ENCODE measurements around the gene CUEDC1. TPM values are rescaled to one million over a fixed set of nuclear protein-coding genes. Genes with fewer than 3 reads are reported as not detected.

The CUEDC1 gene
- total and polyA plus RNA-seq, 2 of the 13 experiments (the other 11 are each of a cell fraction or from before 2014, with no cell fraction given): 7.4 to 12.9 TPM

- TF ChIP-seq ZNF275 (CRISPR knock-in tag; IDR thresholded peaks at IDR 0.05; ENCODE audit: borderline replicate concordance): no peak
- no peak for TF ChIP-seq HMGXB3 (CRISPR knock-in tag; IDR thresholded peaks at IDR 0.05; ENCODE audit: borderline replicate concordance)
- TF ChIP-seq SIX1 (CRISPR knock-in tag; IDR thresholded peaks at IDR 0.05; ENCODE audit: borderline replicate concordance): no peak
- no peak for TF ChIP-seq THAP7 (CRISPR knock-in tag; IDR thresholded peaks at IDR 0.05)
- TF ChIP-seq JUNB (CRISPR knock-in tag; IDR thresholded peaks at IDR 0.05; ENCODE audit: borderline replicate concordance): 0 out of 2 replicates have a peak, but pooled peaks have one; percentile 38
- TF ChIP-seq ZNF629 (CRISPR knock-in tag; conservative IDR thresholded peaks at IDR 0.05): no peak
- TF ChIP-seq NCOR1 (IDR thresholded peaks at IDR 0.05; ENCODE audit: borderline replicate concordance, low read length): no peak
- TF ChIP-seq CCDC6 (CRISPR knock-in tag; IDR thresholded peaks at IDR 0.05): no peak
- no peak for TF ChIP-seq BCL6 (CRISPR knock-in tag; IDR thresholded peaks at IDR 0.05)
- TF ChIP-seq ZNF660 (CRISPR knock-in tag; IDR thresholded peaks at IDR 0.05; ENCODE audit: borderline replicate concordance, low read depth): no peak
- TF ChIP-seq ZNF589 (CRISPR knock-in tag; conservative IDR thresholded peaks at IDR 0.05): 0 out of 2 replicates have a peak, but pooled peaks have one; percentile 23
- no peak for TF ChIP-seq MNT (IDR thresholded peaks at IDR 0.05)
- TF ChIP-seq HNRNPH1 (optimal IDR thresholded peaks at IDR 0.05; ENCODE audit: low read depth, low read length): no peak
- TF ChIP-seq TBX2 (CRISPR knock-in tag; IDR thresholded peaks at IDR 0.05; ENCODE audit: borderline replicate concordance): no peak
- TF ChIP-seq REL (CRISPR knock-in tag; conservative IDR thresholded peaks at IDR 0.05): 0 out of 2 replicates have a peak, but pooled peaks have one; percentile 66
- TF ChIP-seq ZNF710 (CRISPR knock-in tag; IDR thresholded peaks at IDR 0.05; ENCODE audit: borderline replicate concordance): no peak
- no peak for TF ChIP-seq ZNF782 (CRISPR knock-in tag; IDR thresholded peaks at IDR 0.05; ENCODE audit: borderline replicate concordance)
- peak; percentile 85 for TF ChIP-seq ZNF644 (CRISPR knock-in tag; IDR thresholded peaks at IDR 0.05; ENCODE audit: low read depth)
- no peak for TF ChIP-seq NFKBIZ (CRISPR knock-in tag; IDR thresholded peaks at IDR 0.05)
- TF ChIP-seq KLF11 (CRISPR knock-in tag; IDR thresholded peaks at IDR 0.05): no peak
Measured at GRCh38 chr17:57835333-57835900, 119.8 kb downstream of the CUEDC1 start (continued).

Measured in HepG2 (cell line).